GM18517 (cell line): Measurements from ENCODE around the gene DMD.
"Not testable (repeated sequence)": the region's sequence is repeated elsewhere in the genome, so short reads cannot be mapped to it uniquely, and the experiment has no call there.

ENCODE experiments used
- ATAC-seq: cut with Tn5 transposase; IDR thresholded peaks from one replicate; pipeline ENCODE4 v1.9.1; 2021; ENCODE audit warnings: mild to moderate bottlenecking, moderate library complexity; ENCODE audit not compliant: unreplicated experiment

Gene DMD

DNA sequence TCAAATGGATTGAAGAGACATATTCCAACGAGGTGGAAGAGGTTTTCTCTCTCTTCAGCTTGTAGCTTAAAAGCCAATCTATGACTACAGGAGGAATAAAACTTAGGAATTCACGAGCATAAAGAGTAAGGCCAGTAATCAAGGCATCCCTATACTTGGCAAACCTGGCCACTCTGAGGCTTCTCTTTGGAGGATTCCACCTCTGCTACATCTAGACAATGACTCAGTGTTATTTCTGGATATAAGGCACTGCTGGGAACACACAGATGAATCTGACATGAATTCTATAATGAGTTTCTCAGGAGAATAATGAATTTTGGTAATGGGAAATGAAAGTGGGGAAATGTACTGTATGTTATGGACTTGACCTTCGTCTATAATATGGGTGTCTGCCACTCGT is 1123.7 kb downstream of the DMD start:
- no peak for ATAC-seq

DNA sequence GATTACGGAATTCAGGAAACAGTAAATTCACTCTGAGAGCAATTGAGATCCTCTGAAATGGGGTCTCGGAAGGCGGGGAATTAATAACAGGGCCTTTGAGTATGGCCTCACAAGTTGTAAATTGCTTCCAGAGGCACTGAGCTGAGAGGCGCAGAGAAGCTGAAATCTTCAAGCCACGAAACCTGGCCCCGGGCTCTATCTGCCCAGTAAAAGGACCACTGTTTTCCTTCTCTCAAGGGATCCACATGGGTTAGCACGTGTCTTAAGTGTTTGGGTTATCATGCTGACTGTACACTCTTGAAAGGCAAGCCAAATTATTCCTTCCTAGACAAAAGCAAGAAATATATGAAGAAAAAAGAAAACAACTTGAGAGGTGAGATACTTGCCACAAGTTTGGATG is 1126.6 kb downstream of the DMD start:
- ATAC-seq: no peak

DNA sequence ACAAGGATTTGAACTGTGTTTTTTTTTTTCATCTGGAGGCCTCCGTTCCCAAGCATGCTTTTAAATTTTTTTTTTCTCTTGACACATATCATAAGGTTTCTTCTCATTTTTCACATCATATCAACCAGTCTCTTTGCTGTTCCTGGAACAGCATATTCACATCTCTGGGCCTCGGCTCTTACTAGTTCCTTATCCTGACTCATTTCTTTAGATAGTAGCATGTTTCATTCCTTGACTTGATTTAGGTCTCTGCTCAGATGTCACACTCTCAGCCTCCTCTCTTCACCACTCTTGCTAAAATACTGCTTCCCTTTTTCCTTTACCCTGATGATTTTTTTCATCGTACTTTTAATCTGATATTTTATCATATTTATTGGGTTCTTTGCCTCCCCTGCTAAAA is 1163.1 kb downstream of the DMD start:
- no peak for ATAC-seq

GRCh38 chrX:32045149-32045548 is 1166.2 kb downstream of the DMD start:
- ATAC-seq: no peak

DNA sequence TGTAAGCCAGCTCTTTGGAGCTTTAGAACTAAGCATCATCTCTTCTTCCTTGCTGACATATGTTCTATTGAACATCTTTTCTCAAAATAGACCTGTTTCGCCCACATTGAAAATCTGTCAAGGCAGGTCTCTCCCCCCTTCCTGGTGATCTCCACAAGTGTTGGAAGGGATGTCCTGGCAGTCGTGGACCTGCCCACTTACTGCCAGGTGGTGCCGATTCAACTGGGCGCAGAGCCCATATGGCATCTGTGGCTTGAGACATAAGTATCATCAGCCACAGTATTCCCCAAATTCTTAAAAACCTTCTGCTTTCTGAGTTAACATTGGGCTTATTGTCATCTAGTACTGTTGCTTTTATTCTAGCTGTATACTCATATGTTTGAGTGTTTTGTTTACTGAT is 1170.2 kb downstream of the DMD start:
- ATAC-seq: no peak

- no peak for ATAC-seq
Measured at GRCh38 chrX:32026772-32027171, 1184.6 kb downstream of the DMD start.

DNA sequence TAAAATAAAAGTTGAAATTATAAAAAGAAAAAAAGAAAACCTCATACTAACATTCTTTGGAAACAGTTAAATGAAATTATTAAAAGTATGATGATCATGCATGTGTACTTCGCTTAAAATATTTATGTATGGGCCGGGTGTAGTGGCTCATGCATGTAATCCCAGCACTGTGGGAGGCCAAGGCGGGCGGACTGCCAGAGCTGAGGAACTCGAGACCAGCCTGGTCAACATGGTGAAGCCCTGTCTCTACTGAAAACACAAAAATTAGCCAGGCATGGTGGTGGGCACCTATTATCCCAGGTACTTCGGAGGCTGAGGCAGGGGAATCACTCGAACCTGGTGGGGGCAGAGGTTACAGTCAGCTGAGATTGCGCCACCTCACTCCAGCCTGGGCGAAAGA is 1187.3 kb downstream of the DMD start:
- no peak for ATAC-seq

DNA sequence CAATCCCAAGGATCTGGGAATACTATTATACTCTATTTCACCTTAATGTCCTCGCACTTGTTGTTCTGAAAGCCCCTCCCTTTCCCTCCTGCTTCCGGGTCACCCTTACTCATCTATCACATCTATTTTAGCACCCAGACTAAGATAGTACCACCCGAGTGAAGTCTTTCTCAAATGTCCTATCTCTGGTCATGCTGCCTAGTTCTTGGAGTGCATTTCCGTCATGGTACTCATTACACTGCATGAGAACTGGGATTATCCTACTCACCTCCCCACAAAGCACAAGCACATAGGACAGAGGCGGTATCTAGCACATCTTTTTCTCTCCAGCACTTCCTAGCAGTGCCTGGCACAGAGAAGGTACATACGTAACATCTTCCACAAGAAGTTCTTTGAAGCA is 1195.2 kb downstream of the DMD start:
- no peak for ATAC-seq

DNA sequence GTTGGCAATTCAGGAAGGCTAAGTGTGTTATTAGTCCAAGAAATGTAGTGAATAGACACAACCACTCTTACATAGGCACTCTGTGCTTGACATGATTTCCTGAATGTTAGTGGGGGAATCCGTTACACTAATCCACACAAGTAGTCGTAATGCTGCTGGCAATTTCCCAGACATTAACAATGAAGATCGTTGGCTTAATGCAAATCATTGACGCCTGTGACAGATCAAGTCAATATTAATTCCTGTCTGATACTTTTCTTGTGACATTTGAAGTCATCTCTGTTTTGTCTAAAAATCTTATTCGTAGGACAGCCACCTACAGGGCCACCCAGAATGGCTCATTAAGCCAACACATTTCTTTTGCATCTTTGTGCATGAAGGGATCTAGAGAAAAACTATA is 1200.4 kb downstream of the DMD start:
- no peak for ATAC-seq

- no peak for ATAC-seq
Measured at GRCh38 chrX:32010212-32010611, 1201.1 kb downstream of the DMD start.

- no peak for ATAC-seq
Measured at GRCh38 chrX:31993637-31994036, 1217.7 kb downstream of the DMD start.

DNA sequence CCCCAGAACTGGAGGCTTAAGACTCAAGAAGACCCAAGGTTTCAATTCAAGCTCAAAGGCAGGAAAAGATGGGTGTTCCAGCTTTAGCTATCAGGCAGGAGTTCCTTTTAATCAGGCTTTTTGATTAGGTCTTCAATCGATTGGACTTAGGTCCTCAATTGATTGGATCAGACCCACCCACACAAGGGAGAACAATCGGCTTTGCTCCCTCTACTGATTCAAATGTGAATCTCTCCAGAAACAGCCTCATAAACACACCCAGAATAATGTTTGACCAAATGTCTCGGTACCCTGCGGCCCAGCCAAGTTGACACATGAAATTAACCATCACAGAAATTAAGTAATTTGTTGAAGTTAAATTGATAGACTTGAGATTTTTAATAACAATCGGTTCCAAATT is 1222.4 kb downstream of the DMD start:
- no peak for ATAC-seq

GRCh38 chrX:31981546-31982062 is 1229.7 kb downstream of the DMD start:
- ATAC-seq: no peak

- no peak for ATAC-seq
Measured at GRCh38 chrX:31969714-31970113, 1241.6 kb downstream of the DMD start.

DNA sequence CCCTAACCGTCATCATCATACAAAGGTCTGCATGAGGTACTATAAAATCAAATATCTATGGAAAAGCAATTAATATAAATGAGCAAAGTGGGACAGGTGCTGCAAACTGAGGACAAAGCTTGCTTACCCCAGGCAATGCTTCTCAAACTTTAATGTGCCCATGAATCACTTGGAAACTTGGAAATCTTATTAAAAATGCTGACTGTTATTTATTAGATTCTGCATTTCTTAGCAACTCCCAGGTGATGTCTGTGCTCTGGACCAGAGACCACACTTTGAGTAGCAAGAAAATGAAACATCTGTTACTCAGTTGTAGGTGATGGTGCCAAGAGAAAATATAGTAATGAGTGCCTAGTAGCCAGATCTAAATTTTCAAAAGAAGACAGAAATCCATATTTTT is 1249.1 kb downstream of the DMD start:
- ATAC-seq: no peak

DNA sequence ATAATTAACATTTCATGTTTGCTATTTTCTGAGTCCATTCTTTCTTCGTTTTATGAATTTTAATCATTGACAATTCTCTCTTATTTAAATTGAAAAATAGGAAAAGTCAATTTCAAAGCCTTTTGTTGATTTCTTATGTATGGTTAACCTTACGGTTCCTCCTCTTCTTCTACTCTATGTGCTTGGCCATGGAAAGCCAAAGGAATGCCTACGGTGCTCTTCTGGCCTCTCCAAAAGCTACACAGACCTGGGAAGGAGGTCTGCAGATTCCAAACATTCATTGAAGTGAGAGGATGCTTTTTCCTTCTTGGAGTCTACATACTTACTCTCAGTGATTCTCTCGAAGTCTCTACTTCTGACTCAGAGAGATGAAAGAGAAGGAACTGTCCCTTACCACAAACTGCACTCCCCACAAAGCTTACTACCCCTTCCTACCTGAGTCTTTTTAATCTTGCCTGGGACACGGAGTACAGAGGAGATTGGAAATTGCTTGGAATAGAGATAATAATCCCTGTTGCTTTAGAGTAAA is 1276.4 kb downstream of the DMD start:
- no peak for ATAC-seq

DNA sequence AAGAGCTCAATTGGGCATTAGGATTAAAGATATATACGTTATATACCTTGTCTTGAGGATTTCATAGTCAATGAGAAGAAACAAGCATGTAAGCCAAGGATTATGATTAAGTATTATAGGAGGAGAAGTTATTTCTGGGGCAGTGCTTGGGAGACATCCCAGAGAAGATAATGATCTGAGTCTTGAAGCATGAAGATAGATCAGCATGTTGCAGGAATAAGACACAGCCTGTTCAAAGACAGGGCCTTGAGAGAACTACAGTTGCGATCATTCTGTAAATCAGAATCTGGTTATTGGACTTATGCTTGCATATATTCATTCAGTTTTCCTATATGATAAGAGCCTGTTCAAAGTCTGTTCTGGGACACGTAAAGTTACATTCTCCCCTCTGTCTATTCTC is 1277.3 kb downstream of the DMD start:
- no peak for ATAC-seq

DNA sequence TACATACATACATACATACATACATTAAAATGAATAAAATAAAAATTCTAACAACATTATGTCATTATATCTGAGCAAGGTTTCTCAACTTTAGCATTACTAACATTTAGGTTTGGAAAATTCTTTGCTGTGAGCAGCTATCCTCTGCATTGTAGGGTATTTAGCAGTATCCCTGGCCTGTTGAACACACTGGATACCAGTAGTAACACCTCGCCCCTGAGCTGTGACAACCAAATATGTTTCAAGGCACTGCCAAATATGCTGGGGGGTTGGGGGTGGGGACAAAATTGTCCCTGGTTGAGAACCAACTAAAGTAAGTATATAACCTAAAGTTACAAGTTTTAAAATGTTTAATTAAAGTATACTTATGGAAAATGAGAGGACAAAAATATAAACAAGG is 1278.6 kb downstream of the DMD start:
- ATAC-seq: no peak

DNA sequence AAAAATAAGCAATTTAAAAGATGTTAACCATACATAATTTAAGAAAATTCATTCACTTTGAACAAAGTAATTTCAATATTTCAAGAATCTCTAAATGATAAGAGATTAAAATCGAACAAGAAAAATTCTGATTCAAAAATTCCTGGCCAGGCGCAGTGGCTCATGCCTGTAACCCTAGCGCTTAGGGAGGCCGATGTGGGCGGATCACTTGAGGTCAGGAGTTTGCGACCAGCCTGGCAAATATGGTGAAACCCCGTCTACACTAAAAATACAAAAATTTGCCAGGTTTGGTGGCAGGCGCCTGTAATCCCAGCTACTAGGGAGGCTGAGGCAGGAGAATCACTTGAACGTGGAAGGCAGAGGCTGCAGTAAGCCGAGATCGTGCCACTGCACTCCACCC is 1279.0 kb downstream of the DMD start:
- ATAC-seq: not testable (repeated sequence)

- no peak for ATAC-seq
Measured at GRCh38 chrX:31931225-31931624, 1280.1 kb downstream of the DMD start.

DNA sequence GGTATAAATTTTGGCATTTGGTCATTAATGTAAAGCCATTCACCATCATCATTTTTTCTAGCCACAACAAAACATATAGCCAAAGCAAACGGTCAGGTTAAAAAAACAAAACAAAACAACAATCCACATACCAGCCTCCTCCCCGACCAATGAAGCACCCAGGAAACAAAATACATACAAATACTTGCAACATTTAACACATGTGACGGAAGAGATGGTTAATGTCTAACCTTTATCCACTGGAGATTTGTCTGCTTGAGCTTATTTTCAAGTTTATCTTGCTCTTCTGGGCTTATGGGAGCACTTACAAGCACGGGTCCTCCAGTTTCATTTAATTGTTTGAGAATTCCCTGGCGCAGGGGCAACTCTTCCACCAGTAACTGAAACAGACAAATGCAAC is 1282.0 kb downstream of the DMD start:
- ATAC-seq: no peak

DNA sequence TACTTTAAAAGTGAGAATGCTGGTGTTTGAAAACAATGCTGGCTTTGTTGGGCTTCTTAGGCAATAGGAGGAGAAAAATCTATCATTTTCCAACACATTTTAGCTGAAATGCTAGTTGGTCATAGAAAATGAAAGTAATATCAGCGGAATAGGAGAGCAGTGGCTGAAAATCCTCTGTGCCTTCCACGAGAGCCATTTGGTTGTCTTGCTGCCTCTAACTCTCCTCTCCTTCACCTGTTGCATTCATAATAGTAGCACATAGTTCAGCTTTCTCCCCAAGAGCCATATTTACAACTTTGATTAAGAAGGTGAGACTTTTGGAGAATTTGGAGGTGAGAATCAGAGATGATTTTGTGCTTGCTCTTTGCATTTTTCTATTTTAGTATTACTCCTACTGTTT is 1290.1 kb downstream of the DMD start:
- ATAC-seq: no peak

GRCh38 chrX:31909850-31910572 is 1301.3 kb downstream of the DMD start:
- no peak for ATAC-seq
